ENCODE results near the gene TEKT4. TPM values are rescaled to one million over a fixed set of nuclear protein-coding genes. Genes with fewer than 3 reads are reported as not detected.
"Not testable (repeated sequence)": the region's sequence is repeated elsewhere in the genome, so short reads cannot be mapped to it uniquely, and the experiment has no call there.

TEKT4 gene
- total RNA-seq, 1 donor = not detected

- H3K4me3 ChIP-seq (ENCODE audit: low read length) = no peak overlapping the region
- H3K27me3 ChIP-seq (ENCODE audit: insufficient read depth, low read length) = no peaks in the 10 kb centered on the region
- H3K9me3 ChIP-seq (ENCODE audit: low read depth, low read length) = no peaks in the 10 kb centered on the region
- H3K4me1 ChIP-seq (ENCODE audit: insufficient read depth, low read length) = no peaks in the 10 kb centered on the region
Measured at GRCh38 chr2:94923196-94923595, 52.0 kb downstream of the TEKT4 start.

GRCh38 chr2:94924999-94925398 is 53.8 kb downstream of the TEKT4 start:
- not testable (repeated sequence) for H3K4me3 ChIP-seq (ENCODE audit: low read length); H3K27me3 ChIP-seq (ENCODE audit: insufficient read depth, low read length); H3K4me1 ChIP-seq (ENCODE audit: insufficient read depth, low read length); H3K9me3 ChIP-seq (ENCODE audit: low read depth, low read length)

Other genes with a start within 250 kb of the TEKT4 start
- gene MAL, start 154.3 kb downstream of the TEKT4 start, total RNA-seq = 30.4 TPM

Data from mononuclear cell (primary cell).